SU-DHL-6 (cell line): ENCODE measurements around the gene ARHGEF17.

Experiments used
- H2AFZ ChIP-seq: fragments of 200-600 bp; sonication (generic); 2 replicates; pipeline ENCODE4 v1.6.1; 2014; ENCODE audit warnings: low read depth, mild to moderate bottlenecking, moderate library complexity, mixed read lengths, antibody characterized with exemption, low read length; ENCODE audit not compliant: severe bottlenecking
- H3F3A ChIP-seq: fragments of 200-600 bp; shearing (Covaris generic); 2 replicates; pipeline ENCODE4 v1.6.0; 2016; ENCODE audit warnings: antibody characterized with exemption, mild to moderate bottlenecking; ENCODE audit not compliant: insufficient read depth
- H3K27ac ChIP-seq: fragments of 200-600 bp; sonication (generic); 2 replicates; pipeline ENCODE4 v1.5.1; 2016; ENCODE audit warnings: low read depth, mild to moderate bottlenecking, low read length, moderate library complexity, mixed read lengths
- H3K27me3 ChIP-seq: fragments of 200-600 bp; sonication (generic), shearing (Covaris generic); 2 replicates; pipeline ENCODE4 v1.6.0; 2014; ENCODE audit warnings: mild to moderate bottlenecking, low read length
- H3K36me3 ChIP-seq: fragments of 200-600 bp; sonication (generic); 2 replicates; pipeline ENCODE4 v1.6.1; 2014; ENCODE audit warnings: mild to moderate bottlenecking, low read length, mixed read lengths
- H3K4me2 ChIP-seq: fragments of 300-600, 200-600 bp; shearing (Covaris generic), sonication (generic); 2 replicates; pipeline ENCODE4 v1.6.0; 2014; ENCODE audit warnings: low read length, low read depth, mild to moderate bottlenecking; ENCODE audit not compliant: poor library complexity, severe bottlenecking
- H3K4me3 ChIP-seq: fragments of 200-600 bp; sonication (generic); 2 replicates; pipeline ENCODE4 v1.5.1; 2014; ENCODE audit warnings: antibody characterized with exemption, low read length, mild to moderate bottlenecking, mixed read lengths; ENCODE audit not compliant: insufficient read depth, poor library complexity, severe bottlenecking
- H3K79me2 ChIP-seq: fragments of 200-600 bp; sonication (generic); 2 replicates; pipeline ENCODE4 v1.6.1; 2014; ENCODE audit warnings: mild to moderate bottlenecking, low read length, moderate library complexity; ENCODE audit not compliant: insufficient read depth
- H3K9ac ChIP-seq: fragments of 200-600 bp; sonication (generic); 2 replicates; pipeline ENCODE4 v1.7.0; 2014; ENCODE audit warnings: mild to moderate bottlenecking, low read length
- H3K9me2 ChIP-seq: fragments of 200-600 bp; sonication (generic); replicated peaks from 2 replicates; pipeline ENCODE4 v1.6.1; 2014; ENCODE audit warnings: low read length; ENCODE audit not compliant: insufficient read depth
- H3K9me3 ChIP-seq: fragments of 200-600 bp; sonication (generic); 2 replicates; pipeline ENCODE4 v1.6.1; 2014; ENCODE audit warnings: low read length, mixed read lengths; ENCODE audit not compliant: insufficient read depth
- H4K20me1 ChIP-seq: fragments of 200-600 bp; sonication (generic); 2 replicates; pipeline ENCODE4 v1.6.1; 2014; ENCODE audit warnings: low read depth, mild to moderate bottlenecking, antibody characterized with exemption, low read length, moderate library complexity, mixed read lengths
- EZH2phosphoT487 ChIP-seq: fragments of 200-600 bp; sonication (generic), shearing (Covaris generic); conservative IDR thresholded peaks from 2 replicates; pipeline ENCODE4 v1.6.1; 2018; ENCODE audit warnings: mild to moderate bottlenecking, antibody characterized with exemption, low read length, moderate library complexity, mixed read lengths
- TF ChIP-seq, protein P1 (sequence below): fragments of 200-600 bp; sonication (generic); IDR thresholded peaks from one replicate; pipeline ENCODE4 v1.5.1; 2017; ENCODE audit warnings: antibody characterized with exemption, mild to moderate bottlenecking, low read length, moderate library complexity; ENCODE audit not compliant: insufficient read depth, poor library complexity, severe bottlenecking

The ARHGEF17 gene

GRCh38 chr11:73355109-73355508 lies 47.0 kb downstream of the ARHGEF17 start:
- Histone ChIP-seq H4K20me1 (no peaks in the 10 kb centered on the region), H3K79me2 (no peaks in the 10 kb centered on the region), H3K9ac (no peak overlapping the region), H2AFZ (no peak overlapping the region), H3K36me3 (no peaks in the 10 kb centered on the region), H3F3A (no peaks in the 10 kb centered on the region), H3K9me2 (no peaks in the 10 kb centered on the region), H3K9me3 (no peaks in the 10 kb centered on the region), H3K4me3 (no peak overlapping the region), H3K27me3 (no peaks in the 10 kb centered on the region), H3K27ac (no peak overlapping the region), H3K4me2 (no peak overlapping the region)
- no peak for TF ChIP-seq EZH2phosphoT487

DNA sequence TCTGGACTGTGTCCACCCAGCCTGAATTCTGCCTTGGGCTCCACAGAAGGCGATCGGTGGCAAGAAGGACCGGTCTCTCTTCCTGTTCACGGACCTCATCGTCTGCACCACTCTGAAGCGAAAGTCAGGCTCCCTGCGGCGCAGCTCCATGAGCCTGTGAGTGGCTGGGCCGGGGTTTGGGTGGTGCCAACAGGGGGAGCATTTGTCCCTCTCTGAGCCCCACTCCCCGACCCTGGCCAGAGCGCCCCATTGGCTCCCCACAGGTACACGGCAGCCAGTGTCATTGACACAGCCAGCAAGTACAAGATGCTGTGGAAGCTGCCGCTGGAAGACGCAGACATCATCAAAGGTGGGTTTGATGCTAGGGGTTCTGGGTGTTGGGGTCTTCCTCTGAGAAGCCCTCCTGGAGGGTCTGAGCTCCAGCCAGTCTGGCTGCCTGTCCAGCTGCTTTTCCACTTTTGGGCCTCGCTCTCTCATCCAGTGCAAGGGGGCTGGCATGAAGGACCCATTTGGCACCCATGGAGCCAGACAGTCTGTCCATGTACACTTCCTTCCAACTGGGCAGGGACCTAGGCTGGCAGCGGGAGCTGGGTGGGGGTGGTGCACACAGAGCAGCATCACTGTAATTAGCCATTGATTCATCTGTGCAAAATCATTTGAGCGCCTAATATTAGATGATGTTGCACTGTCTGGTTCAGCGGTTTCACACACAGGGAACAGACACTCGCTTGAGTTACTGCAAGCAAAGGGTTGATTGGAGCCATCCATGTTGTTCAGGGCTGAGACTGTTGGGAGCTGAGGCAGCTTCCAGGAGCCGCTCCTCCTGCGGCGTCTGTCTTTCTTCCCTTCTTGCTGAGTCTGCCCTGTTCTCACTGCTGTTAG lies 49.1 kb downstream of the ARHGEF17 start:
- H3K9ac ChIP-seq: no peak overlapping the region

GRCh38 chr11:73358071-73358470 lies 50.0 kb downstream of the ARHGEF17 start:
- H3K36me3 ChIP-seq: no peaks in the 10 kb centered on the region
- no peaks in the 10 kb centered on the region for H3F3A ChIP-seq
- no peak overlapping the region for H3K4me2 ChIP-seq
- no peaks in the 10 kb centered on the region for H3K9me2 ChIP-seq
- no peak overlapping the region for H3K4me3 ChIP-seq
- H3K9me3 ChIP-seq: no peaks in the 10 kb centered on the region
- no peaks in the 10 kb centered on the region for H3K79me2 ChIP-seq
- H3K27ac ChIP-seq: no peak overlapping the region
- H2AFZ ChIP-seq: no peak overlapping the region
- H4K20me1 ChIP-seq: no peaks in the 10 kb centered on the region
- H3K27me3 ChIP-seq: no peaks in the 10 kb centered on the region
- no peak overlapping the region for H3K9ac ChIP-seq
- no peak for TF ChIP-seq EZH2phosphoT487
- TF ChIP-seq, protein P1, sequence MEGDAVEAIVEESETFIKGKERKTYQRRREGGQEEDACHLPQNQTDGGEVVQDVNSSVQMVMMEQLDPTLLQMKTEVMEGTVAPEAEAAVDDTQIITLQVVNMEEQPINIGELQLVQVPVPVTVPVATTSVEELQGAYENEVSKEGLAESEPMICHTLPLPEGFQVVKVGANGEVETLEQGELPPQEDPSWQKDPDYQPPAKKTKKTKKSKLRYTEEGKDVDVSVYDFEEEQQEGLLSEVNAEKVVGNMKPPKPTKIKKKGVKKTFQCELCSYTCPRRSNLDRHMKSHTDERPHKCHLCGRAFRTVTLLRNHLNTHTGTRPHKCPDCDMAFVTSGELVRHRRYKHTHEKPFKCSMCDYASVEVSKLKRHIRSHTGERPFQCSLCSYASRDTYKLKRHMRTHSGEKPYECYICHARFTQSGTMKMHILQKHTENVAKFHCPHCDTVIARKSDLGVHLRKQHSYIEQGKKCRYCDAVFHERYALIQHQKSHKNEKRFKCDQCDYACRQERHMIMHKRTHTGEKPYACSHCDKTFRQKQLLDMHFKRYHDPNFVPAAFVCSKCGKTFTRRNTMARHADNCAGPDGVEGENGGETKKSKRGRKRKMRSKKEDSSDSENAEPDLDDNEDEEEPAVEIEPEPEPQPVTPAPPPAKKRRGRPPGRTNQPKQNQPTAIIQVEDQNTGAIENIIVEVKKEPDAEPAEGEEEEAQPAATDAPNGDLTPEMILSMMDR: no peak

More for the DNA sequence above, 49.1 kb downstream of the ARHGEF17 start:
- H3K9me2 ChIP-seq: no peaks in the 10 kb centered on the region
- no peak overlapping the region for H3K4me3 ChIP-seq
- H3K27me3 ChIP-seq: no peaks in the 10 kb centered on the region
- H4K20me1 ChIP-seq: no peaks in the 10 kb centered on the region
- H3K79me2 ChIP-seq: no peaks in the 10 kb centered on the region
- H3K4me2 ChIP-seq: no peak overlapping the region
- no peaks in the 10 kb centered on the region for H3K9me3 ChIP-seq
- H2AFZ ChIP-seq: no peak overlapping the region
- no peak overlapping the region for H3K27ac ChIP-seq
- no peak for TF ChIP-seq EZH2phosphoT487
- TF ChIP-seq, protein P1: no peak
- no peaks in the 10 kb centered on the region for H3K36me3 ChIP-seq
- H3F3A ChIP-seq: no peaks in the 10 kb centered on the region

GRCh38 chr11:73359341-73359740 lies 51.3 kb downstream of the ARHGEF17 start:
- Histone ChIP-seq H4K20me1 (no peaks in the 10 kb centered on the region), H3K9me3 (no peaks in the 10 kb centered on the region), H3F3A (no peaks in the 10 kb centered on the region), H3K9ac (no peak overlapping the region), H3K79me2 (no peaks in the 10 kb centered on the region), H3K4me3 (no peak overlapping the region), H2AFZ (no peak overlapping the region), H3K27me3 (no peaks in the 10 kb centered on the region), H3K27ac (no peak overlapping the region), H3K4me2 (no peak overlapping the region), H3K9me2 (no peaks in the 10 kb centered on the region), H3K36me3 (no peaks in the 10 kb centered on the region)
- TF ChIP-seq, protein P1: no peak
- no peak for TF ChIP-seq EZH2phosphoT487
